BJ (cell line): Measurements from ENCODE around the gene SRGAP1. TPM values are rescaled to one million over a fixed set of nuclear protein-coding genes. Genes with fewer than 3 reads are reported as not detected.

ENCODE experiments used
- CTCF ChIA-PET: fragments of 350-600 bp; formaldehyde crosslinking; extraction: SDS; loops from one replicate; lab custom pipeline; 2021; ENCODE audit warnings: antibody characterized with exemption, inconsistent platforms; lab: Yijun Ruan, JAX
- POLR2A ChIA-PET: fragments of 300-600 bp; sonication (Branson Sonifier 250); formaldehyde crosslinking; extraction: SDS; loops from one replicate; lab custom pipeline; 2021; ENCODE audit warnings: antibody characterized with exemption; lab: Charles Lee
- DNase-seq: peaks from one replicate; pipeline ENCODE4 v3.0.0-alpha.2; 2011; ENCODE audit warnings: low read depth
- H3K27me3 ChIP-seq: 2 replicates; pipeline ENCODE4 v1.6.0; 2011; ENCODE audit warnings: low read length; ENCODE audit not compliant: control insufficient read depth, insufficient read depth
- H3K36me3 ChIP-seq: 2 replicates; pipeline ENCODE4 v1.5.1; 2011; ENCODE audit warnings: low read length; ENCODE audit not compliant: control insufficient read depth, insufficient read depth
- H3K4me3 ChIP-seq: 2 replicates; pipeline ENCODE4 v1.5.1; 2011; ENCODE audit warnings: low read depth, mild to moderate bottlenecking, control low read depth, low read length
- CTCF ChIP-seq: IDR thresholded peaks from 2 replicates; pipeline ENCODE4 v1.5.1; 2011; ENCODE audit warnings: low read depth, mild to moderate bottlenecking, control low read depth, inconsistent platforms, low read length, moderate library complexity; ENCODE audit not compliant: insufficient read depth
- polyA plus RNA-seq: library from polyadenylated mRNA; depleted of rRNA; stranded (reverse); fragments of >200 nt; gene quantifications from 2 replicates; pipeline ENCODE4 v1.2.3, GENCODE V29; 2011

Gene SRGAP1
- polyA plus RNA-seq, 1 experiment = 15.7 TPM

GRCh38 chr12:63918800-63919300 lies 74.3 kb downstream of the SRGAP1 start:
- ChIA-PET CTCF (interaction anchor here (0.7 to 1.5 kb wide), 3 partner anchors 36 to 78 kb away, joined by 3 to 4 read pairs (median 3); no protein-coding TSS in a partner anchor), POLR2A (interaction anchor here (0.9 kb wide), 1 partner anchor 74 kb away, joined by 5 read pairs; the partner anchor contains the start of gene SRGAP1)
- Histone ChIP-seq H3K27me3 (no peaks in the 10 kb centered on the region), H3K36me3 (no peaks in the 10 kb centered on the region), H3K4me3 (no peak overlapping the region)
- no peak for TF ChIP-seq CTCF
- peak; percentile 83 for DNase-seq

DNA sequence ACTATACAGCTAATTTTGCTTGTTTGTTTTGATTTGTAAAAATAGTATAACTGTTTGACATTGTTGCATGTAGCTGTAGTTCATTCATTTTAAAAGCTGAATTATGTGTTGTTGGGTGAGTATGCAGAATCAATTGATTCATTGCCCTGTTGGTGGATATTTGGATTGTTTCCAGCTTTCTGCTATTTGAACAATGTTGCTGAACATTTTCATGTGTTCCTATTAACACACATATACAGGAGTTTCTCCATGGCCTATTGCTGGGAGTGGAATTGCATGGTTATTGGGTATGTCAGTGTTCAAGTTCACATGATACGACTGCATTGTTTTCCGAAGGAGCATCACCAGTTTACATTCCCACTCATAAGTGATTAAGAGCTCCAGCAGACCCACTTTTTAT lies 75.3 kb downstream of the SRGAP1 start:
- ChIA-PET POLR2A (interaction anchor here (0.9 kb wide), 1 partner anchor 75 kb away, joined by 5 read pairs; the partner anchor contains the start of gene SRGAP1), CTCF (interaction anchor here (0.8 to 1.3 kb wide), 3 partner anchors 9 to 127 kb away, joined by 3 read pairs; no protein-coding TSS in a partner anchor)
- TF ChIP-seq CTCF = no peak
- H3K4me3 ChIP-seq = no peak overlapping the region
- H3K27me3 ChIP-seq = no peaks in the 10 kb centered on the region
- DNase-seq = no peak
- H3K36me3 ChIP-seq = no peaks in the 10 kb centered on the region

- CTCF ChIA-PET = interaction anchor here (0.6 to 1.3 kb wide), 2 partner anchors 10 to 20 kb away, joined by 3 read pairs; no protein-coding TSS in a partner anchor
- POLR2A ChIA-PET = no interaction called here
- DNase-seq = no peak
- H3K4me3 ChIP-seq = no peak overlapping the region
- no peak for TF ChIP-seq CTCF
- H3K36me3 ChIP-seq = no peaks in the 10 kb centered on the region
- H3K27me3 ChIP-seq = no peaks in the 10 kb centered on the region
These were observed 76.7 kb downstream of the SRGAP1 start for GRCh38 chr12:63921157-63921556.

DNA sequence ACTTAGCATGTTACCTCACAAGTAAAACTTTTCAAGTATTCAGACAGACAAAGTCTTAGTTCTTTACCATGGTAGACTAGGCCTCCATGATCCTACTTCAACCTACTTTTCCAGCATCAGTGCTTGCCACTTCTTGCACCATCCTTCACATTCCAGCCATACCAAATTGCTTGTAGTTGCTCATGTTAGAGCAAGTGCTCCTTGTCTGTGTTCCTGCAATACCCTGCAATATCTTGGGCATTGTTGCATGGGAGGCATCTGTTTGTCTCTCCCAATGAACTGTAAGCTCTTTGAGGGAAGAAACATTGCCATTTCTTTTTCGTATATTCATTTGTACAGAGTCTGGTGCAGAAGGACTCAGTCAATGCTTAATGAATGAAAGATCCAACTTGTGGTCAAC lies 78.0 kb downstream of the SRGAP1 start:
- no peak for TF ChIP-seq CTCF
- Histone ChIP-seq H3K27me3 (no peaks in the 10 kb centered on the region), H3K36me3 (no peaks in the 10 kb centered on the region), H3K4me3 (no peak overlapping the region)
- peak; percentile 50 for DNase-seq
- POLR2A ChIA-PET = interaction anchor here (0.6 kb wide), 1 partner anchor 83 kb away, joined by 3 read pairs; no protein-coding TSS in a partner anchor
- CTCF ChIA-PET = no interaction called here

DNA sequence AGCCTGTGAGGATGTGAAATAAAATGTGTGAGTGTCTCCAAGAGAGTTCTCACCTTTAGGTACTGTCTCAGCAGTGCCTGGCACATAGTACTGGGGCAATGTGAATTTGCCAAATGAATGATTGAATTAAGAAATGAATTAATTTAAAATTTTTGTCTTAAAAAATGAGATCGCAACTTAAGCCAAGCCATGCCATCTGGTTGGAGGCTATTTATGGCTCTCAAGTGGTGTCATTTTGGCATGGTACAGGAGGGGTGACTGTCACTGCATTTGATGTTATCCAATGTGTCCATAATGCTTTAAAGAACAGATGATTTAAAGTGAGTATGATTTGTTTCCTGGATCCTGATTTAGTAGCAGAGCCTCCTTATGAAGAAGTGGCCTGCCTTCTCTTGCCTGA lies 80.3 kb downstream of the SRGAP1 start:
- no peak for DNase-seq
- ChIA-PET CTCF (no interaction called here), POLR2A (no interaction called here)
- no peak for TF ChIP-seq CTCF
- no peaks in the 10 kb centered on the region for H3K36me3 ChIP-seq
- H3K4me3 ChIP-seq = no peak overlapping the region
- no peaks in the 10 kb centered on the region for H3K27me3 ChIP-seq
